GM19238 (cell line): ENCODE results near the gene WDR75.
"Not testable (repeated sequence)": the region's sequence is repeated elsewhere in the genome, so short reads cannot be mapped to it uniquely, and the experiment has no call there.

Source experiments
- DNase-seq: peaks from one replicate; pipeline ENCODE4 v3.0.0; 2011; ENCODE audit warnings: low spot score; ENCODE audit not compliant: insufficient read length

The WDR75 gene

DNA sequence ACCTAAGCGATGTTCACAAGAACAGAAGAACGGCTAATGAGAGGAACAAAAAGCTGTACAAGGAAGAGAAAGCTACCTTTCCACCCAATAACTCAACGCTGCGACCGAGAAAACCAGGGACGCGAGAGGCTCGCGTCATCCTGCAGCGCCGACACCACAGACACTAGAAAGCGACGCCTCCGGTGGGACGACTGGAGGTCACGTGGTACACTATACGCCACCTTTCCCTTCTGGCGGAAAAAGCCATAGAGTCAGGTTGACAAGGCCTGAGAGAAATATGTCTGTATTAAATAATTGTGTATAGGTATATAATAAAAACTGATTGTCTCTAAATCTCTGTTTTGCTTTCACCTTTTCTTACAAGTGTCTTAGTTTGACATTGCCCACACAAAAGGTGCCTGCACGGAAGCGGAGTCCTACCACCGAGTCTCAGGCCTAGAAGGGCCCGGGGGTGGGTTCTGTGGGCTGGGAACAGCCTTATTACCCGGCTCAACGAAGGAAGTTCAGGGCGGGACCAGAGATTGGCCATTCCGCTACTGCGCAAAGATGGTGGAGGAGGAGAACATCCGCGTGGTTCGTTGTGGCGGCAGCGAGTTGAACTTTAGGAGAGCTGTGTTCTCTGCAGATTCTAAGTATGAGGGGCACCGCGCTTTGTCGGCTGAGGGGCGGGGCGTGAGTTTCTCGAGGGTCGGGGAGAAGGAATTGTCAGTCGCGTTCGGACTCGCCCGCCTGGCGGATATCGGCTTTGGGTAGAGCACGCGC, at the start of gene WDR75:
TSS of gene WDR75 (plus strand) at position 528 of the 762 bp plus-strand sequence. CDS start at position 547, 19 bp downstream.
- peak; percentile 58 for DNase-seq

DNA sequence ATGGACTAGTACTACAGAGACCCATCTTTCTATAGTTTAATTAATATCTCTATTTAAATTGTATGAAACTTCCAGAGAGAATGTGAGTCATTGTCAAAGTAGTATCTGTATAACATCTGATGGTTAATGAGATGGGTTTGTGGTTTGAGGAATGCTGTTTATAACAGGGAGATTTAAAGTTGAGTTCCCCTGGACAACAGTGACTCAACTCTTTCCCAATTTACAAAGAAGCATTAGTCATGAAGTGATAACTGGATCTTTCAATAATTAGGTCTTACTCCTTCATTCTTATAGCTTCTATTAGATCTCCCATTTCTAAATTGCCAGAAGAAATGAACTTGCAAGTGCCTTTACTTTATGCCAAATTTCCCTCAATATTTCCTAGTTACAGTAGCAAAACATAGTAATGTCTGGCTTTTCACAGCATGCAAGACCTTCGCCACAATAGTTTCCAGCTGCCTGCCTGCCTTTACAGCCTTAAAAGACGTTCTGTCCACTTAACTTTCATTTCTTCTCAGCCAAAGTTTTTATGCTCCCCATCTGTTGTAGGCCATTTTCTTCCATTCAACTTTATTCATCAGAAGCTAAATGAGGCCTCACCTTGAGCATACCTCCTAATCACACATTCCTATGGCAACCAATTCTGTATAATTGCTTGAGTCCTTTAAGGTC, 47.7 kb upstream of the WDR75 start:
- no peak for DNase-seq

DNA sequence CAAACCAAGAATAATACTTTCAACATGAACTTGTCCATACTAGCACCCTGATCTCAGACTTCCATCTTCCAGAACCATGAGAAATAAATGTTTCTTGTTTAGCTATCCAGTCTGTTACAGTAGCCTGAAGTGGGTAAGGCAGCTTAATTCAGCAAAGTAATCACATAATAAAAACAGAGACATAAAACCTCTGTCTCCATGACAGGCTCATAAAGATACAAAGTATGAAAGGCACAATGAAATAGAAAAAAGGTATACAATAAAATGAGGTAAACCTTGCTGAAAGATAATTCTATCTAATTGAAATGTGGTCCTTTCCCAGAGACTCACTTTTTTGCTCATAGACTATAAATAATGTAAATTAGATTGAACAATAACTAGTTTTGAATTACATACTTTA, 46.7 kb upstream of the WDR75 start:
- no peak for DNase-seq

DNA sequence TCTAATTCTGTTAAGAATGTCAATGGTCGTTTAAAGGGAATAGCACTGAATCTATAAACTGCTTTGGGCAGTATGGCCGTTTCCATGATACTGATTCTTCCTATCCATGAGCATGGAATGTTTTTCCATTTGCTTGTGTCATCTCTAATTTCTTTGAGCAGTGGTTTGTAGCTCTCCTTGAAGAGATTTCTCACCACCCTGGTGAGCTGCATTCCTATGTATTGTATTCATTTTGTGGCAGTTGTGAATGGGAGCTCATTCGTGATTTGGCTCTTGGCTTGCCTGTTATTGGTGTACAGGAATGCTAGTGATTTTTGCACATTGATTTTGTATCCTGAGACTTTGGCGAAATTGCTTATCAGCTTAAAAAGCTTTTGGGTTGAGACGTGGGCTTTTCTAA, 38.3 kb upstream of the WDR75 start:
- DNase-seq = no peak

DNA sequence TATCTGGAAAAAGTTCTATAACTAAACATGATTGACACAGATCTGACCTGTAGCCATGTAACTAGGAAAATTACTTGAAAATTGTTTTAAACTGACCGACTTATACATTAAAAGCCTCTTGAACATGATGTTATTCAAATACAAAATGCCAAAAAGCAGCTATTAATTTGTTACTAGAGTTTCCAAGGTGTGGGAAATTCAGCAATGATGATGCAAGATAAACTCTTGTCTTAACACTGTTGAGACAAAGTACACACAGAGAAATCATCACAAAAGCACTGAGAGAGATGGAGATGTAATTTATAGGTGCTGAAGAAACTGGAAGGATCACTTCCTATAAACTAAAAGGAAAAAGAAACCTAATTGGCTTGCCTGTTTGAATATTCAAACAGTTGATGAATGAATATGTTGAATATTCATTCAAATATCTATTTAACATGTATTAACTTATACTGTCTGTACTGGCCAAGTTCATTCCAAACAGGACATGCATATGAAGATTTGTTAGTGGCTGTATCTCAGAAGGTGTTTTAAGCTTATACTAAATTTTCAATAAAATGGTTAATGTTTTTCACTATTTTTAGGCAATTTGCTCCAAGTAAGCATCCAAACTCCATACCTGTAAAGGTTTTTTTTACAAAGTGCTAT, 34.6 kb upstream of the WDR75 start:
- DNase-seq = no peak

DNA sequence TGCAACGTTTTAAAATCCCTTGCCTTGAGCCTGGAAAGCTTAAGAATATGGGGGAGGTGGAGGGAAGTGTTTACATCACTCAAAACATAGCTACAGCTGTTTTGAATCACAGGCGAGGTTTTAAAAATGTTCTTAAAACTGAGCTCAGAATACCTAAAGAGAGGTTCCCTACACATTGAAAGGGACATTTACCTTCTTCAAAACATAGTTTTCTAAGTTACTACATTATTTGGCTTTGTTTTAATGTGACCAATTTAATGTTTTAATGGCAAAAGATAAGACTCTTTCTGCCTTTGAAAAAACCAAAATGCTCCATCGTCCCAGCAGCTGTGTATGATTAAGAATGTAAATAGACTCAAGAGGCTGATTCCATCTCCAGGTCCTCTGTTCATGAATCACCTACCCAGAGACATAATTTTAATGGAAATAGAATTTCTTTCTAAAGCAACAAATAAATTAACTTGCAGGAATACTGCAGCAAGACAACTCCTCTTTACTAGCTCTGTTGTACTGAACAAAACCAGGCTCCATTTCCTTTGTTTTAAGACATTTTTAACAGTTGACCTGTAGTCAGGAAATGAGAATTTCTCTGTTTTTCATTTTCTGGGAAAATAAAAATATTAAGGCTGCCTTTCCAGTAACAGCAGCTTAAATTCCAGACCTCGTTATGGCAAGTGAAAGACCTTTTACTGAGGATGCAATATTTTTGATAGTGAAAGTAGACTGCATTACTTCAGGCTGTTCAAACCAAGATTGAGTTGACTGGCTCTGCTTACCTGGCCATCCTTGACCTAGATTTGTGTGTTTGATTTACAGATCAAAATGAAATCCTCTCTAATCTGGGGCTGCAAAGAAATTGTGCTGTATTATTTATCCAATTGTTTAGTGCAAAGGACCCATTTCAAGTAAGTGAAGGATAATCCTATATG, 33.7 kb upstream of the WDR75 start:
- no peak for DNase-seq

DNA sequence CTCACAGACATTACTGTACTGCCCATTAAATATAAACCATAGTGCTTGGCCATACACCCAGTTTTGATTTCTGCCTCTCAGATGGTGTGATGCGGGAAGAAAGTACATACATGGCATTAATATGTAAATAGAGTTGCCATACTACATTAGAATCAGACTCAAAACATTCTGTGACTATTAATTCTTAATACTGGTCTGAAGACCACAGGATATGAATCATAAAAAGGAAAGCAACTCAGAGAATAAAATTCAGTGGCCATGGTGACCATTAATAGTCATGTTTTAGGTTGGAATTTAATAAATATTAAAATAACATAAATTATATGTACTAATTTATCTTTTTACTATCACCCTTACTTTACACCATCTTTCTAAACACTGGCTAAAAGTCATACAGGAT, 33.0 kb upstream of the WDR75 start:
- DNase-seq = no peak

DNA sequence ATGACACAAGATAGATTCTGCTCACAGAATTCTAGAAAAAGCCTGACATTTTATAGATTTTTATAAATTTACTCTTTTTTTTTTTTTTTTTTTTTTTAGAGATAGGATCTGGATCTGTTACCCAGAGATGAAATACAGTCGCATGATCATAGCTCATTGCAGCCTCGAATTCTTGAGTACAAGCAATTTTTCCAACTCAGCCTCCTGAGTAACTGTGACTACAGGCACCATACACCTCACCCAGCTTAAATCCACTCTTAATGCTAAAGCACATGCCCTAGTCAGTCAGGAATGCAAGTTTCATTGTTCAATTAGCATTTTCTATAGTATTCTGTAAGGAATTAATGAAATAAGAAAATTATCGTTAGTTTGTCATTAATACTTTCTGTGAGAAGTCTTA, 32.1 kb upstream of the WDR75 start:
- DNase-seq = no peak

DNA sequence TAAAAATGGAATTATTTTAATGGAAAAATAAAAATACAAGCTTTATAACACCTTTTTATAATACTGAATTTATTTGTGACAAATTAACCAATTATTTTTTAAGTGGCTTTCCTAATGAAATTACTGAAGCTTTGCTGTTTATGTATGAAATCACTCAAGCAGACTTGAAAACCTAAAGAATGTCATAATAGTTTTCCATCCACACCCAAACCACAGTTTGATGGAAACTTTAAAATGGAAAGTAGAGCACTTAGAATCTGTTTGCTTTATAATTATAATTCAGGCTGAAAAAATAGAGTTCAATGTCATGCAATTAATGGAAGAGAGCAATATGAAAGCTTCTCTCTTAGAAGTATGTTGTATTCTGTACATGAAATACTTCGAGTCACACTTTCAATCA, 31.6 kb upstream of the WDR75 start:
- DNase-seq = no peak

DNA sequence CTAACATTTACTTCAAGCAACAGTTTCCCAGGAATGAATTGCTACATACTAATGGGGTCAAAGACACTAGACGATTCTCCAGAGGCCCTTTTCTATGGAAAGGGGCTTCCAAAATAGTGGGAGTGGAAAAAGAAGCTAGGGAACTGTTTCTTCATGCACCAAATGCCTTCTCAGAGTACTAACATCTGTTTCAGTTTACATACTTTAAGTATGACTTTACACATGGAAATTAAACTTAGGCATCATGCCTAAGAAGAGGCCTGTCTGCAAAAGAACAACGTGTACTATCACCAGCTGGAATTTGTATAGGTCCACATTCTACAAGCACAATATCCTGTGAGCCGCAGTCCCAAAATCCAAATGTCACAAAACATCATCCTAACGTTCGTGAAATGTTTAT, 29.4 kb upstream of the WDR75 start:
- no peak for DNase-seq

DNA sequence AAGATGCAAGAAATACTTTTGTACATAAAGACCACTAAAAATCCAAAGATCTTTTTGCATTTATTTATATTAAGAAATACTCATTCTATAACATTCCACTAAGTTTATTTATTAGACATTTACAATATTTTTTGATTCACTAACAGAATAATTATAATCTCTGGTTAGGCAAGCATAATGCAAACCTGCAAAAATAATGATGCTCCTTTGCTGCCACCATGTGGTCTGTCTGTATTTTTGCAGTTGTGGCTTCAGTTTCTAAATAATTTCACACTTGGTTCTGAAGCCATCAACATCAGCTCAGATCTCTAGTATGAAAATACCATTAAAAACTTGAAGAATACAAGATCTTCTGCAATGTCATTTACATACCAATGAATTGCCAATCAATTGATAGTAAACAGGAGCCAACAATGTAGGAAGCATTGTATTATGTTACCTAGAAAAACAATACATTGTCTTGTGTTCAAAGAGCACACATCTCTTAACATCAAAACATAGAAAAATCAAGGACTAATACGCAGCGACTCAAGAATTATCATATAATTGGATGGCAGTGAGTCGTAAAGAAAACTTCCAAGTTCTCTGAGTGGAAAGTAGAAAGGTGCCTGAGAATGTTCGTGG, 28.8 kb upstream of the WDR75 start:
- no peak for DNase-seq

DNA sequence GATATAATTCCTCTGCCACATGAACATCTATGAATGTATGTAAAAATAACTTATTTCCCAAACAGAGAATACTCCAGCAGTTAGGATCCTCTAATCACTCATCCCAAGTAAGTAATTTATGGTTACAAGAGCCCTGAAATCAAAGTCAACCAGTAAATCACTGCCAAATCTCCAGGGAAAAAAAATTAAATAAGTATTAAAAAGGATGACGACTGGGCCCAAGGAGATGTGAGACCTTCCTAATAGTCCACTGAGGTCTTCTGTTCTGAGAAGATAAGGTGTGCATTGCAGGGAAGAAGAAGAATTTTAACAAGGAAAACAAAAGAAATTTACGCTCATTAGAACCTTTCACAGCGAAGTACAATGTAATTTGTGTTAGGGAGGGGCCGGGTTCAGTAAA, 28.0 kb upstream of the WDR75 start:
- DNase-seq = no peak

DNA sequence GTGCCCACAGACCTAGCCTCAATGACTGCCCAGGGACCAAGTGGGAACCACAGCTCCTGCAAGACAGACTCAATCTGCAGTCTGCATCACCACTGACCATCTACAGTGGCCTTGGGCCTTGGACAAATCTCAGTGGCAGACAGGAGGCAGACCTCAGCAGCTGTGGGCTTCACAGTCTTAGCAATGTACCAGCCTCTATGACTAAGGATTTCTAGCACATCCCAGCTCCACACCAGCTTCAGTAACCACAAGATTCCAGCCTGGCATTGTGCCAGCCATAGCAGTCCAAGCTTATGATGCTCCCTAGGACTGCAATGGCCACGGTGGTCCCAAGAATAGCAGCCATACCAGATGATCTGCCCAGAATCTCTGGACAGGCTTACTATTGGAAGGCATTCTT, 19.6 kb upstream of the WDR75 start:
- DNase-seq = no peak

DNA sequence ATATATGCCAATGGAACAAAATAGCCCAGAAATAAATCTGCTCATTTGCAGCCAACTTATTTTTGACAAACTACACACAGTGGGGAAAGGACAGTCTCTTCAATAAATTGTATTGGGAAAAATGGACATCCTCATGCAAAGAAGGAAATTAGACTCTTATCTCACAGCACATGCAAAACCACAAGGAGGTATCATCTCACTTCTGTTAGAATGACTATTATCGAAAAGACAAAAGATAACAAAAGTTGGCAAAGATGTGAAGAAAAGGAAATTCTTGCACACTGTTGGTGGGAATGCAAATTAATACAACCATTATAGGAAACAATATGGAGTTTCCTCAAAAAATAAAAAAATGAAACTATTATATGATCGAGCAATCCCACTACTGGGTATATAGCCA, 16.3 kb upstream of the WDR75 start:
- no peak for DNase-seq

DNA sequence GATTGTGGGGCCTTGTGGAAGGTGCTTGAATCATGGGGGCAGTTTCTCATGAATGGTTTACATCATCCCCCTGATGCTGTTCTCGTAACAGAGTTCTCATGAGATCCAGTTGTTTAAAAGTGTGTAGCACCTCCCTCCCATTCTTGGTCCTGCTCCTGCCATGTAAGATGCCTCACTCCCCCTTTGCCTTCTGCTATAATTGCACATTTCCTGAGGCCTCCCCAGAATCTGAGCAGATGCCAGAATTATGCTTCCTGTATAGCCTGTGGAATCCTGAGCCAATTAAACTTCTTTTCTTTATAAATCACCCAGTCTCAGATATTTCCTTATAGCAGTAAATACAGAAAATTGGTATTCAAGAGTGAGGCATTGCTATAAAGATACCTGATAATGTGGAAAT, 15.6 kb upstream of the WDR75 start:
- no peak for DNase-seq

DNA sequence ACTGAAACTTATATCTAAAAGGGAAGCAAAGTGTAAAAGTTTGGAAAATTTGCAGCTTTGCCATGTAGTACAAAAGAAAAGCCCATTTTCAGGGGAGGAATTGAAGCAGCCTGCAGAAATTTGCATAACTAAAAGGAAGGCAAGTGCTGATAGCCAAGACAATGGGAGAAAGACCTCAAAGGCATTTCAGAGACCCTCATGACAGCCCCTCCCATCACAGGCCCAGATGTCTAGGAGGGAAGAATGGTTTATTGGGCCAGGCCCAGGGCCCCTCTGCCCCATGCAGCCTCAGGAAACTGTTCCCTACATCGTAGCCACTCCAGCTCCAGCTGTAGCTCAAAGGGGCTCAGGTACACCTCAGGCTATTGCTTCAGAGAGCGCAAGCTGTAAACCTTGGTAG, 14.4 kb upstream of the WDR75 start:
- DNase-seq = no peak

DNA sequence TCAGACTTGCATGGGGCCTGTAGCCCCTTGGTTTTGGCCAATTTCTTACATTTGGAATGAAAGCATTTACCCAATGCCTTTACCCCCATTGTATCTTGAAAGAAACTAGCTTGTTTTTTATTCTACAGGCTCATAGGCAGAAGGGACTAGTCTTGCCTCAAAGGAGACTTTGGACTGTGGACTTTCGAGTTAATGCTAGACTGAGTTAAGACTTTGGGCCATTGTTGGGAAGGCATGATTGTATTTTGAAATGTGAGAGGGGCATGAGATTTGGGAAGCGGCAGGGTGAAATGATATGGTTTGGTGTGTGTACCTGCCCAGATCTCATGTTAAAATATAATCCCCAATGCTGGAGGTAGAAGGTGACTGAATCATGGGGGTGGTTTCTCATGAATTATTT, 13.4 kb upstream of the WDR75 start:
- DNase-seq = no peak

DNA sequence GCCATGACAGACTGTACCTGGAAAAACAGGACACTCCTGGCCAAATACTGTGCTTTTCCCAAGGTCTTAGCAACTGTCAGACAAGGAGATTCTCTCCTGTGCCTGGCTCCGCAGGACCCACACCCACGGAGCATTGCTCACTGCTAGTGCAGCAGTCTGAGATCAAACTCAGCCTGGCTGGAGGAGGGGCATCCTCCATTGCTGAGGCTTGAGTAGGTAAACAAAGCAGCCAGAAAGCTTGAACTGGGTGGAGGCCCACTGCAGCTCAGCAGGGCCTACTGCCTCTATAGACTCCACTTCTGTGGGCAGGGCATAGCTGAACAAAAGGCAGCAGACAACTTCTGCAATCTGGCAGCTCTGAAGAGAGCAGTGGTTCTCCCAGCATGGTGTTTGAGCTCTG, 10.8 kb upstream of the WDR75 start:
- DNase-seq = not testable (repeated sequence)

DNA sequence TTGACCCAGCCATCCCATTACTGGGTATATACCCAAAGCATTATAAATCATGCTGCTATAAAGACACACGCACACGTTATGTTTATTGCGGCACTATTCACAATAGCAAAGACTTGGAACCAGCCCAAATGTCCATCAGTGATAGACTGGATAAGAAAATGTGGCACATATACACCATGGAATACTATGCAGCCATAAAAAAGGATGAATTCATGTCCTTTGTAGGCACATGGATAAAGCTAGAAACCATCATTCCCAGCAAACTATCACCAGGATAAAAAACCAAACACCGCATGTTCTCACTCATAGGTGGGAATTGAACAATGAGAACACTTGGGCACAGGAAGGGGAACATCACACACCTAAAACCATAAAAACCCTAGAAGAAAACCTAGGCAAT, 5.5 kb upstream of the WDR75 start:
- not testable (repeated sequence) for DNase-seq

DNA sequence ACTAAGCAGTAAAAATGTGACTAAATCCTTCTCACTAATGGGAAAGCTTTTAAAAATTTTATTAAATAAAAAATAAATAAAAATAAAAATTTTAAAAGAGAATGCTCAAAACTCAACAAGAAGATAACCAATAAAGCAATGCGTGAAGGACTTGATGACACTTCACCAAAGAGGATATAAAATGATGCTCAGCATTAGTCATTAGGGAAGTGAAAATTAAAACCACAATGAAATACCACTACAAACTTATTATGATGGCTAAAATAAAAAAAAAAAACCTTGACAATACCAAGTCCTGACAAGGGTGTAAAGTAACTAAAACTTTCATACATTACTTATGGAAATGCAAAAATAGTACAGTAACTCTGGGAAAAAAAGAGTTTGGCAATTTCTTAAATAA, 3.3 kb upstream of the WDR75 start:
- no peak for DNase-seq

DNA sequence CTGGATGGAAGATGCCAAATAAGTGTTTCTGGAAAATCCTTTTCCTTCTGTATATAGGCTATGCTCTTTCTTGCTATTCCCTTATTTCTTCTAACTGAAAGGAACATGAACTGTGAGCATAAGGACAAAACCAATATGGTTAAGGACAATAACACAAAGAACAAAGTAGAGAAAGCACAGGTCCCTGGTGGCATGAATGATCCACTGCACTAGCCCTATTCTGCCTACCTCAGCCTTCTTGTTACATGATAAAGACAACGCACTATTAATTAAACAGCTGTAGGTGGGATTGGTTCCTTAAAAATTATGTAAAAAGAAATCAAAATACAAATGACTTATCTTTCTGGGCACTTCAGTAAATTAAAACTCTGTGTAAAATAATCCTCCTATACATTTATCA, 1.9 kb upstream of the WDR75 start:
- no peak for DNase-seq
